ENCODE measurements around the gene MUCL3. TPM values are rescaled to one million over a fixed set of nuclear protein-coding genes. Genes with fewer than 3 reads are reported as not detected.
"Not testable (repeated sequence)": the region's sequence is repeated elsewhere in the genome, so short reads cannot be mapped to it uniquely, and the experiment has no call there.

MUCL3 gene
- total RNA-seq, 2 donors from 2014 or later, result 13.8 TPM; not detected in 1

DNA sequence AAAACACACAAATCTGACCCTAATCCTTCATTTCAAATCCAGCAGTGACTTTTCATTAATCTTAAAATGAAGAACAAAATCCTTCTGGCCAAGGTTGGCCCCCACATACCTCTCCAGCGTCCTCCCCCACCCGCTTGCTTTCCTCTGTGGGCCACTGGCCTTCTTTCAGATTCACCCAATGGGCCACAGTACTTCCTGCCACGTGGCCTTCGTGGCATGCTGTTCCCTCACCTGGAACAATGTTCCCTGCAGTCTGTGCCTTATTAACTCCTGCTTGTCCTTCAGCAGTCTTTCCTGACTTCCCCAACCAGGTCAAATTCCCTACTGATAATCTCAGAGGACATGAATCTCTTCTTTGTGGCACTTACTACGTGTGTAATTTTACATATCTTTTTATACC, 38.1 kb upstream of the MUCL3 start:
- Histone ChIP-seq H3K9me3 (no peaks in the 10 kb centered on the region), H3K27me3 (replicated peaks; ENCODE audit: insufficient read depth) (no peaks in the 10 kb centered on the region), H3K27ac (no peak overlapping the region), H3K4me1 (ENCODE audit: control insufficient read depth in 1 of 2, low read depth in 2 of 2) (peaks cover 0 to 5% of the 10 kb centered on the region in 2 donors), H3K36me3 (peaks cover 7% of the 10 kb centered on the region), H3K4me3 (no peak overlapping the region)
- ATAC-seq (ENCODE audit: insufficient number of reproducible peaks, low FRiP score, low read depth), result no peak
- no peak for DNase-seq (ENCODE audit: low spot score)
- TF ChIP-seq, protein P1, sequence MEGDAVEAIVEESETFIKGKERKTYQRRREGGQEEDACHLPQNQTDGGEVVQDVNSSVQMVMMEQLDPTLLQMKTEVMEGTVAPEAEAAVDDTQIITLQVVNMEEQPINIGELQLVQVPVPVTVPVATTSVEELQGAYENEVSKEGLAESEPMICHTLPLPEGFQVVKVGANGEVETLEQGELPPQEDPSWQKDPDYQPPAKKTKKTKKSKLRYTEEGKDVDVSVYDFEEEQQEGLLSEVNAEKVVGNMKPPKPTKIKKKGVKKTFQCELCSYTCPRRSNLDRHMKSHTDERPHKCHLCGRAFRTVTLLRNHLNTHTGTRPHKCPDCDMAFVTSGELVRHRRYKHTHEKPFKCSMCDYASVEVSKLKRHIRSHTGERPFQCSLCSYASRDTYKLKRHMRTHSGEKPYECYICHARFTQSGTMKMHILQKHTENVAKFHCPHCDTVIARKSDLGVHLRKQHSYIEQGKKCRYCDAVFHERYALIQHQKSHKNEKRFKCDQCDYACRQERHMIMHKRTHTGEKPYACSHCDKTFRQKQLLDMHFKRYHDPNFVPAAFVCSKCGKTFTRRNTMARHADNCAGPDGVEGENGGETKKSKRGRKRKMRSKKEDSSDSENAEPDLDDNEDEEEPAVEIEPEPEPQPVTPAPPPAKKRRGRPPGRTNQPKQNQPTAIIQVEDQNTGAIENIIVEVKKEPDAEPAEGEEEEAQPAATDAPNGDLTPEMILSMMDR (IDR thresholded peaks at IDR 0.05), result no peak

- Histone ChIP-seq H3K27me3 (replicated peaks; ENCODE audit: insufficient read depth) (no peaks in the 10 kb centered on the region), H3K4me3 (no peak overlapping the region), H3K27ac (no peak overlapping the region), H3K36me3 (peaks cover 2% of the 10 kb centered on the region), H3K9me3 (no peaks in the 10 kb centered on the region), H3K4me1 (ENCODE audit: control insufficient read depth in 1 of 2, low read depth in 2 of 2) (peaks cover 0 to 5% of the 10 kb centered on the region in 2 donors)
- TF ChIP-seq, protein P1 (IDR thresholded peaks at IDR 0.05), result no peak
- DNase-seq (ENCODE audit: low spot score) (no peak), ATAC-seq (ENCODE audit: insufficient number of reproducible peaks, low FRiP score, low read depth) (no peak)
These were observed 37.5 kb upstream of the MUCL3 start for GRCh38 chr6:30903236-30903635.

DNA sequence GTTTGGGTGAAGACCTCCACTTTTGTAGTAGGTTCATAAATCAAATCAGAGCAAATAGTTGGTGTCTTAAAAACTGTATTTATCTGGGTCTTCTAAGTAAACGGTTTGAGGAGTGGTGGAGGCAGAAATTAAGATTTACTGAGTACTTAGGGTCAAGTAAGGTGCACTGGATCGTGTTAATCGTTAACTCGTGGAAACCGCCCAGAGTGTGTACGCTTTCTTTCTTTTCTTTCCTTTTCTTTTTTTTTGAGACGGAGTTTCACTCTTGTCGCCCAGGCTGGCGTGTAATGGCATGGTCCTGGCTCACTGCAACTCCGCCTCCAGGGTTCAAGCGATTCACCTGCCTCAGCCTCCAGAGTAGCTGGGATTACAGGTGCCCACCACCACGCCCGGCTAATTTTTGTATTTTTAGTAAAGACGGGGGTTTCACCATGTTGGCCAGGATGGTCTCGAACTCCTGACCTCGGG, 33.4 kb upstream of the MUCL3 start:
- peaks cover 12% of the 10 kb centered on the region for H3K36me3 ChIP-seq
- ATAC-seq (ENCODE audit: insufficient number of reproducible peaks, low FRiP score, low read depth); H3K9me3 ChIP-seq; H3K27me3 ChIP-seq (replicated peaks; ENCODE audit: insufficient read depth); DNase-seq (ENCODE audit: low spot score); H3K27ac ChIP-seq: not testable (repeated sequence)
- peaks cover 7 to 16% of the 10 kb centered on the region in 2 donors for H3K4me1 ChIP-seq (ENCODE audit: control insufficient read depth in 1 of 2, low read depth in 2 of 2)
- peak overlapping the region; percentile 100 for H3K4me3 ChIP-seq

DNA sequence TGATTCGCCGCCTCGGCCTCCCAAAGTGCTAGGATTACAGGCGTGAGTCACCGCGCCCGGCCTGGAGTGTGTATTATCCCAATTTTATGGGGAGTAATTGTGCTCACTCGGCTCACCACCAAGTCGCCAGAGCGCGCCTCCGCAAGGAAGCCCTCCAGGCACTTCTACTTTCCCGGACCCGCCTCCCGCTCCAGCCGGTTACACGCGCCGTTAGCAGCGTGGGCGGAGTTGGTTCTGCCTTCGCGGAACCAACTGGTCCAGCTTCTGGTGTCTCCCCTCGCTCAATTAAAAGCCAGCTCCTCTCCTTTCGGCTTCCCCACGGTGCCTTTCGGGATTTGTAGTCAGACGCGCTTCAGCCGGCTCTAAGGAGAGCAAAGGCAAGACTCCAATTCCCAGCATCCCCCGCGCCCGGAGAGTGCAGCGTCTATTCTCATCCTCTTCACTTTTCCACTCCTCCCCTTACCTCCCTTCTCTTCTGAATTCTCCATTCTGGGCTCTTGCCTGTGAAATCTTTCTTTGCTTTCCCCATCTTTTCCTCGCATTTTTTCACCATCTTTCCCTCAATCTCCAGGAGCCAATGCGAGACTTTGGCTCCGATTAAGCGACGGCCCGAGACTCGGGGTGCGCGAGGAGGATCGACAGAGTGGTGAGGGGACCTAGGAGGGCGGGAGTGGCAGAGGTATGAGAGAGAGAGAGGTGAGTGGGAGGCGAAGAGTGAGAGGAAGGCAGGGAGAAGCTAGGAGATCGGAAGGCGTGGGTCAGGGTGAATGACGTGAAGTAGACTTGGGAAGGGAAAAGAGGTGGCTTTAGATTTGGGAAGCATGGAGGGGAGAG, 32.8 kb upstream of the MUCL3 start, which contains the start of gene GTF2H4:
GTF2H4 (plus strand) TSS at position 450 of the 834 bp plus-strand sequence.
- TF ChIP-seq, protein P1 (IDR thresholded peaks at IDR 0.05), result no peak
- ATAC-seq (ENCODE audit: insufficient number of reproducible peaks, low FRiP score, low read depth) (peak; percentile 98), DNase-seq (ENCODE audit: low spot score) (peak; percentile 94)
- peaks cover 7 to 21% of the 10 kb centered on the region in 2 donors for H3K4me1 ChIP-seq (ENCODE audit: control insufficient read depth in 1 of 2, low read depth in 2 of 2)
- peak within 1 kb of the TSS; percentile 52 to 73 for H3K27ac ChIP-seq
- no peaks in the 10 kb centered on the region for H3K9me3 ChIP-seq
- peak within 1 kb of the TSS; percentile 100 for H3K4me3 ChIP-seq
- H3K36me3 ChIP-seq, result peaks cover 12% of the 10 kb centered on the region
- H3K27me3 ChIP-seq (replicated peaks; ENCODE audit: insufficient read depth), result no peaks in the 10 kb centered on the region

DNA sequence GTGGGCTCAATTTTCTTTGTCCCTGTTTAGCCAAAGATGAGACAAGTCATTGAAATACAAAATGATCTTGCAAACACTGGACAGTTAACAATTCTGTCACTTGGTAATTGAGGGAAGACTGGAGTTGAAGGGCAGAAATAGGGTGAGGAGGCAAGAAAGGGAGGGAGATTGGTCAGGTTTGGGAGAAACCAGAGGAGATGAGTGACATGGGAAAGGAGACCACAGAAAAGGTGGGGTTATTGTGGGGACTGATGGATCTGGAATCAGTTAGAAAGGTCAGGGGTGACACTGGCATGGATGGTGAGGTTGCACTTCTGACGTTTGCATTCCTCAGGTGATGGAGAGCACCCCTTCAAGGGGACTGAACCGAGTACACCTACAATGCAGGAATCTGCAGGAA, 32.1 kb upstream of the MUCL3 start:
- TF ChIP-seq, protein P1 (IDR thresholded peaks at IDR 0.05), result no peak
- DNase-seq (ENCODE audit: low spot score), result no peak
- no peak for ATAC-seq (ENCODE audit: insufficient number of reproducible peaks, low FRiP score, low read depth)
- H3K36me3 ChIP-seq, result peaks cover 12% of the 10 kb centered on the region
- H3K9me3 ChIP-seq, result no peaks in the 10 kb centered on the region
- peaks cover 7 to 28% of the 10 kb centered on the region in 2 donors for H3K4me1 ChIP-seq (ENCODE audit: control insufficient read depth in 1 of 2, low read depth in 2 of 2)
- H3K4me3 ChIP-seq, result peak overlapping the region; percentile 100
- H3K27ac ChIP-seq, result no peak overlapping the region
- no peaks in the 10 kb centered on the region for H3K27me3 ChIP-seq (replicated peaks; ENCODE audit: insufficient read depth)

GRCh38 chr6:30910473-30910872, 30.3 kb upstream of the MUCL3 start:
- Histone ChIP-seq H3K4me1 (ENCODE audit: control insufficient read depth in 1 of 2, low read depth in 2 of 2) (peaks cover 14 to 40% of the 10 kb centered on the region in 2 donors), H3K36me3 (peaks cover 12% of the 10 kb centered on the region)
- ATAC-seq (ENCODE audit: insufficient number of reproducible peaks, low FRiP score, low read depth); H3K4me3 ChIP-seq; DNase-seq (ENCODE audit: low spot score); H3K9me3 ChIP-seq; H3K27ac ChIP-seq; H3K27me3 ChIP-seq (replicated peaks; ENCODE audit: insufficient read depth): not testable (repeated sequence)
